ENCODE results near the gene TOM1. TPM values are rescaled to one million over a fixed set of nuclear protein-coding genes. Genes with fewer than 3 reads are reported as not detected.
"Not testable (repeated sequence)": the region's sequence is repeated elsewhere in the genome, so short reads cannot be mapped to it uniquely, and the experiment has no call there.

TOM1 gene
- total RNA-seq, 1 experiment from 2014 or later: 49.1 TPM

DNA sequence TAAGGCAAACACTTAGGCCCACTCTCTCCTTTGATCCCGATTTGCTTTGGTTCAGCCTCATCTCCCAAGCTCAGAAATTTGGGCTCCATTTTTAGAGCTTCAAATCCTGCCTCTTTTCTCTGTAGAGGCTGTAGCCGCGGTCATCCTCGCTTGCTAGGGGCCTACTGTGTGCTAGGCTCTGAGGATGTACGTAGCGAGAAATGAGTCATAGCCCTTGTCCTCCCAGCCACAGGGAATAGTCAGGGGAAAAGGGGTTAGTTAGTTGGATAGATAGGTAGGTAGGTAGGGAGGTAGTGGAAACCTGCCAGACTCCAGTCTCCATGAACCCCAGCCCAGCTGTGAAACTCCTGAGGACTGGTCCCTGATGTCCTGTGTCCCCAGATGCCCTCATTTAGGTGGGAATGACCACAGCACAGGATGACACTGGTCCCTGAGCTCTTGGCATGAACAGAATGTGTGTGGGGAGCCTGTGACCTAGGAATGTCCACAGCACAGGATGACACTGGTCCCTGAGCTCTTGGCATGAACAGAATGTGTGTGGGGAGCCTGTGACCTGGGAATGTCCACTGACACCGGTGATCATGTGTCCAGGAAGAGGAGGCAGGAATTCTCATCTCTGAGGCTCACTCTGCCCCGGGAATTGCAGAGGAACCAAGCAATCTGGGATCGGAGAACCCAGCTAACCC lies 59.8 kb downstream of the TOM1 start:
- no peaks in the 10 kb centered on the region for H3K4me1 Mint-ChIP-seq (ENCODE audit: low read depth, unreplicated experiment)
- no peak overlapping the region for H3K27ac Mint-ChIP-seq (ENCODE audit: unreplicated experiment)
- no TSS peak for BruUV-seq (replicated peaks)
- no peak for DNase-seq
- CTCF ChIA-PET: no interaction called here
- H3K9me3 Mint-ChIP-seq (ENCODE audit: low read depth, unreplicated experiment): no peaks in the 10 kb centered on the region
- no peaks in the 10 kb centered on the region for H3K27me3 Mint-ChIP-seq (ENCODE audit: unreplicated experiment)
- TF ChIP-seq, protein P1, sequence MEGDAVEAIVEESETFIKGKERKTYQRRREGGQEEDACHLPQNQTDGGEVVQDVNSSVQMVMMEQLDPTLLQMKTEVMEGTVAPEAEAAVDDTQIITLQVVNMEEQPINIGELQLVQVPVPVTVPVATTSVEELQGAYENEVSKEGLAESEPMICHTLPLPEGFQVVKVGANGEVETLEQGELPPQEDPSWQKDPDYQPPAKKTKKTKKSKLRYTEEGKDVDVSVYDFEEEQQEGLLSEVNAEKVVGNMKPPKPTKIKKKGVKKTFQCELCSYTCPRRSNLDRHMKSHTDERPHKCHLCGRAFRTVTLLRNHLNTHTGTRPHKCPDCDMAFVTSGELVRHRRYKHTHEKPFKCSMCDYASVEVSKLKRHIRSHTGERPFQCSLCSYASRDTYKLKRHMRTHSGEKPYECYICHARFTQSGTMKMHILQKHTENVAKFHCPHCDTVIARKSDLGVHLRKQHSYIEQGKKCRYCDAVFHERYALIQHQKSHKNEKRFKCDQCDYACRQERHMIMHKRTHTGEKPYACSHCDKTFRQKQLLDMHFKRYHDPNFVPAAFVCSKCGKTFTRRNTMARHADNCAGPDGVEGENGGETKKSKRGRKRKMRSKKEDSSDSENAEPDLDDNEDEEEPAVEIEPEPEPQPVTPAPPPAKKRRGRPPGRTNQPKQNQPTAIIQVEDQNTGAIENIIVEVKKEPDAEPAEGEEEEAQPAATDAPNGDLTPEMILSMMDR (IDR thresholded peaks at IDR 0.05; ENCODE audit: unreplicated experiment): no peak
- H3K4me3 Mint-ChIP-seq (ENCODE audit: low read depth, unreplicated experiment): no peak overlapping the region
- intact Hi-C loops (cut with micrococcal nuclease; ENCODE audit: unreplicated experiment): no loop called here
- no peaks in the 10 kb centered on the region for H3K36me3 Mint-ChIP-seq (ENCODE audit: insufficient read depth, unreplicated experiment)

DNA sequence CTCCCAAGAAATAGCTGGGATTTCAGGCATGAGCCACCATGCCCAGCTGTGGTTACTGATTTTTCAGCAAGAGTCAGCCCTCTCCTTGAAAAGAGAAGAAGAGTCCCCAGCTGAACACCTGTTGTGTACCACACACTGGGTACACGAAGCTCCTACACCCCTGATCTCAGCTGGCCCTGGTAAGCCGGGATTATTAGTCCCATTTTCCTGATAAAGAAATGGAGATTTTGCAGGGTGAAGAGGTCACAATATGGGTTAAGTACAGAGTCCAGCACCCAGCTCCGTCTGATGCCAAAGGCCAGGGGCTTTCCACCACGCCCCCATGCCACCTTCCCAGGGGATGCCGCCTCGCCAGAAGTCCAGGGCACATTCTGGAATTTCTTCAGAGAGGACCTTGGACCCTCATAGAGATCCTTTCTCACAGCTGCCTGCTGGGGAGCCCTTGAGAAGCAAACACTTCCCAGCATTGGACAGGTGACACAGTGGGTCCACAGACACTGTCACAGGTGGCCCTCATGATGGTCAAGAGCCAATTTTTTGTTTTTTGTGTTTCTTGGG lies 61.4 kb downstream of the TOM1 start:
- no peak for DNase-seq
- Mint-ChIP-seq H3K9me3 (ENCODE audit: low read depth, unreplicated experiment) (no peaks in the 10 kb centered on the region), H3K27me3 (ENCODE audit: unreplicated experiment) (no peaks in the 10 kb centered on the region), H3K4me3 (ENCODE audit: low read depth, unreplicated experiment) (no peak overlapping the region), H3K27ac (ENCODE audit: unreplicated experiment) (no peak overlapping the region), H3K4me1 (ENCODE audit: low read depth, unreplicated experiment) (peaks cover 4% of the 10 kb centered on the region), H3K36me3 (ENCODE audit: insufficient read depth, unreplicated experiment) (no peaks in the 10 kb centered on the region)
- CTCF ChIA-PET: no interaction called here
- intact Hi-C loops (cut with micrococcal nuclease; ENCODE audit: unreplicated experiment): no loop called here
- BruUV-seq (replicated peaks): no TSS peak
- TF ChIP-seq, protein P1 (IDR thresholded peaks at IDR 0.05; ENCODE audit: unreplicated experiment): no peak

DNA sequence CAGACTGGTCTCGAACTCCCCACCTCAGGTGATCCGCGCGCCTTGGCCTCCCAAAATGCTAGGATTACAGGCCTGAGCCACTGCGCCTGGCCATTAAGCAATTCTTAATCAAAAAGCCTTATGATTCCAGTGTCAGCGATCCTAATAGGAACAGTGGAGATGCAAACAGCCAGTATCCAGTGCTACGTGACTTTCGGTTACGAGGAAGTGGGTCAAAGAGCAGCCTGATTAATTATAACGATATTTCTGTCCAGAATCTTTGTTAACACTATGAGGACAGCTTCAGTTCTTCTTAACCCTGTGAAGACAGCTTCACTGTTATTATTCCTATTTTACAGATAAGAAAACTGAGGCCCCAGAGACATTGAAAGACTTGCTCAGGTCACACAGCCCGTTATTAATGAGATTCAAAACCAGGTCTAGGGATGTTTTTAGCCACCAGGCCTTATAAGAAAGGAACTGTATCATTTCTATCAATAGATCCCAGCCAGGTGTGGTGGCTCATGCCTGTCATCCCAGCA lies 63.9 kb downstream of the TOM1 start:
- intact Hi-C loops (cut with micrococcal nuclease; ENCODE audit: unreplicated experiment): no loop called here
- H3K4me1 Mint-ChIP-seq (ENCODE audit: low read depth, unreplicated experiment): peaks cover 8% of the 10 kb centered on the region
- H3K9me3 Mint-ChIP-seq (ENCODE audit: low read depth, unreplicated experiment): no peaks in the 10 kb centered on the region
- no peaks in the 10 kb centered on the region for H3K36me3 Mint-ChIP-seq (ENCODE audit: insufficient read depth, unreplicated experiment)
- TF ChIP-seq, protein P1 (IDR thresholded peaks at IDR 0.05; ENCODE audit: unreplicated experiment): no peak
- no peak overlapping the region for H3K4me3 Mint-ChIP-seq (ENCODE audit: low read depth, unreplicated experiment)
- no TSS peak for BruUV-seq (replicated peaks)
- H3K27me3 Mint-ChIP-seq (ENCODE audit: unreplicated experiment): no peaks in the 10 kb centered on the region
- DNase-seq: no peak
- CTCF ChIA-PET: no interaction called here
- no peak overlapping the region for H3K27ac Mint-ChIP-seq (ENCODE audit: unreplicated experiment)

DNA sequence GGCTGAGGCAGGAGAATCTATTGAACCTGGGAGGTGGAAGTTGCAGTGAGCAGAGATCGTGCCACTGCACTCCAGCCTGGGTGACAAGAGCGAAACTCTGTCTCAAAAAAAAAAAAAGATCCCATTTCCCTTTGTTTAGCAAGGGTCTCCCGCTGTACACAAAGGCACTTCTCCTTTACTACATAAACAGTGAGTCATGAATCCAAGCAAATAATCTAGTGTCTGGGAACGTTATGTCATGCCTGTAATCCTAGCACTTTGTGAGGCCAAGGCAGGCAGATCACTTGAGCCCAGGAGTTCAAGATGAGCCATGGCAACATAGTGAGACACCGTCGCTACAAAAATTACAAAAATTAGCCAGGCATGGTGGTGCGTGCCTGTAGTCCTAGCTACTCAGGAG lies 64.5 kb downstream of the TOM1 start:
- H3K4me1 Mint-ChIP-seq (ENCODE audit: low read depth, unreplicated experiment); intact Hi-C loops (cut with micrococcal nuclease; ENCODE audit: unreplicated experiment); H3K4me3 Mint-ChIP-seq (ENCODE audit: low read depth, unreplicated experiment); BruUV-seq (replicated peaks); H3K27ac Mint-ChIP-seq (ENCODE audit: unreplicated experiment); H3K36me3 Mint-ChIP-seq (ENCODE audit: insufficient read depth, unreplicated experiment); H3K9me3 Mint-ChIP-seq (ENCODE audit: low read depth, unreplicated experiment); CTCF ChIA-PET; H3K27me3 Mint-ChIP-seq (ENCODE audit: unreplicated experiment); DNase-seq: not testable (repeated sequence)

DNA sequence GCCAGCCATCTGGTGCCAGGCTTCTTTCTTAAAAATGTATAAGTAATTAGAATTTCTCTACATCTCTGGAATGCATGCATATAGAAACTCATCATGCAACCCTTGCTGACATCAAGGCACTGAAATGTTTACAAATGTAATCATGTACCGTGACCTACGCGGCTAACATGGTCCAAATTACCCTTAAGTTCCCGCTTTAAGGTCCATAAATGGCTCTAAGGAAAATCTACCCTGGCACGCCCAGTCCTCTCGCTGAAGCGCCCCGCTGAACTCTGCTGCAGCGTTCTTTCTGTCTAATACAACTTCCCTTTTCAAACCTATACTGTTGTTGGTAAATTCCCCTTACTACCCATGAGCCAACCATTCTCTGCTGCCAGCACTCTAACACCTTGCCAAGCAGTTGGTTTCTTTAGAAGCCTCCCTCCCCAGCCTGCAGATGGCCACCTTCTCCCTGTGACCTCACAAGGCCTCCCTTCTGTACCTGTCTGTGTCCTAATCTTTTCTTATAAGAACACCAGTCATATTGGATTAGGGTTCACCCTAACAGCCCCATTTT lies 67.7 kb downstream of the TOM1 start:
- CTCF ChIA-PET: no interaction called here
- intact Hi-C loops (cut with micrococcal nuclease; ENCODE audit: unreplicated experiment): no loop called here
- H3K27me3 Mint-ChIP-seq (ENCODE audit: unreplicated experiment): no peaks in the 10 kb centered on the region
- BruUV-seq (replicated peaks): no TSS peak
- peaks cover 8% of the 10 kb centered on the region for H3K36me3 Mint-ChIP-seq (ENCODE audit: insufficient read depth, unreplicated experiment)
- TF ChIP-seq, protein P1 (IDR thresholded peaks at IDR 0.05; ENCODE audit: unreplicated experiment): no peak
- no peaks in the 10 kb centered on the region for H3K9me3 Mint-ChIP-seq (ENCODE audit: low read depth, unreplicated experiment)
- H3K27ac Mint-ChIP-seq (ENCODE audit: unreplicated experiment): no peak overlapping the region
- no peak overlapping the region for H3K4me3 Mint-ChIP-seq (ENCODE audit: low read depth, unreplicated experiment)
- peaks cover 16% of the 10 kb centered on the region for H3K4me1 Mint-ChIP-seq (ENCODE audit: low read depth, unreplicated experiment)
- DNase-seq: no peak

Measured in Calu3 (cell line).